ENCODE data around the gene VPS37D.
"Not testable (repeated sequence)": the region's sequence is repeated elsewhere in the genome, so short reads cannot be mapped to it uniquely, and the experiment has no call there.

The VPS37D gene

DNA sequence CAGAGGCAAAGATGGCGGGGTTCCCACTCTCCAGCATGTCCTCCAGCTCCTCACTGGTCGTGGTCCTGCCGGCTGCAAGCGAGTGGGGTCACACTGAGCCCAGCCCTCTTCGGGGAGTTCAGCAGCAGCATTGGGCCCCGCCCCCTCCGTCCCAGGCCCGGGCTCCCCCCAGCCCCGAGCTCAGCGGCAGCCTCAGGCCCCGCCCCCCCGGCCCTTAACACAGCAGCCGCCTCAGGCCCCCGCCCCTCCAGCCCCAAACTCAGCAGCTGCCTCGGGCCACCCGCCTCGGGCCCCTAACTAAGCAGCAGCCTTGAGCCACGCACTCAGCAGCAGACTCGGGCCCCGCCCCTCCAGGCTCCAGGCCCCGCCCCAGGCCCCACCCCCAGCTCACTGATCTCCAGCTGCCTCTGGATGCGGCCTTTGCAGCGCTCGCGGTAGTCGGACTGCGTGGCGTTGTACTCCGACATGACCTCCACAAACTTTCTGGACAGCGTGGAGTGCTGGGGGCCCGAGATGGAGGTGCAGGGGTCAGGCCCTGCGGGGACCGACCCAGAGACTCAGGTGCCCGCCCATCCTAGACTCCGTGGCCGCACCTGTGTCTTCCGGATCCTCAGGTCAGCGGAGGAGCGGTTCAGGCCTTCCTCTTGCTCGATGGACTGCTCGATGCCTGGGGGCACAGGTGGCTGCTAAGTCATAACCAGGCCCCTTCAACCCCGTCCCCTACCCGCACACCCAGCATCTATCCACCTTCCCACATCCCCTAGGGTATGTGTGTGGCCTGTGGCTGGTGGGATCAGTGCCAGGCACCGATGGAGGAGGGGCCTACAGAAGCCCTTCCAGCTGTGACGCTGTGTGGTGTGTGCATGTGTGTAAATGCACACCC is 36.4 kb downstream of the VPS37D start:
- H3K4me3 Mint-ChIP-seq: no peak overlapping the region
- no peak overlapping the region for H3K27ac Mint-ChIP-seq

DNA sequence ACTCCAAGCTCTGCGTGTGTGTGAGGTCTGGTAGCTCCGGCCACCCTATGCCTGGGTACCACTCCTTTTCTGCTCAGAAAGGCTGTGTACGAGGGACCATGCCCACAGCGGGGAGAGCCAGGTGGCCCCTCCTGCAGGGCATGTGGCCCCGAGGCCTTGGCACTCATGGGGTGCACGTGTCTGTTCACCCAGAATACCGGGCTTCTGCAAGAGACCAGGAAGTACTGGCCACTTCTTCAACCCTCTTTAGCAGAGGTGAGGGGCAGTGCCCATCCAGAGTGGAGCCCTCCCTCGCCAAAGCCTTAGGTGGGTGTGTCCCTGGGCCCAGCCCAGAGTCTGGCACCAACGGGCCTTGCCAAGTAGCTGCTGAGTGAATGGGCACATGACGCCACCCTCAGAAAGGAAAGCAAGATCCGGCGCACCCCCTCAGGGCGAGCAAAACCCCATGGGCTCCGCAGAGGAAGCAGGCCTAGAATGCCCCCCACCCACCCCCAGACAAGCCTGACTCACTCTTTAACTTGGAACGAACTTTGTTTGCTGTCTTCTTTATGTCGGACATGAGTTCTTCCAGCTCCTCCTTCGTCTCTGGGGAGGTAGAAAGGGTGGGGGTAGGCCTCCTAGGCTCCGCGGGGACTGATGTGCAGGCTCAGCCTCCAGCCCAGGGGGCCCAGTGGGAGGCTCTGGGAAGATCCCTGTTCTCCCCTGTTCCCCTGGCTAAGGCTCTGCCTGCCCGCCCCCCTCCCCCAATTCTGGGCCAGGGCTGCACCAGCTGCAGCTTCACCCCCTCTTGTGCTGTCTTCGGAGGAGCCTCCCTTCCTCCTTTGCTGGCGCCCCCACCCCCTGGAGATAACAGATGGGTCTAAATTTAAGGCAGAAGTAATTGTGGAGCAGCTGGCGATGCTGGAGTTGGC is 37.3 kb downstream of the VPS37D start:
- Mint-ChIP-seq H3K27me3 (no peaks in the 10 kb centered on the region), H3K4me1 (ENCODE audit: low read depth) (peaks cover 11% of the 10 kb centered on the region), H3K4me3 (no peak overlapping the region), H3K9me3 (ENCODE audit: low read depth) (no peaks in the 10 kb centered on the region), H3K27ac (no peak overlapping the region), H3K36me3 (peaks cover 5% of the 10 kb centered on the region)

More for the DNA sequence above, 36.4 kb downstream of the VPS37D start:
- Mint-ChIP-seq H3K4me1 (ENCODE audit: low read depth) (peaks cover 11% of the 10 kb centered on the region), H3K27me3 (no peaks in the 10 kb centered on the region), H3K9me3 (ENCODE audit: low read depth) (no peaks in the 10 kb centered on the region), H3K36me3 (peaks cover 5% of the 10 kb centered on the region)

DNA sequence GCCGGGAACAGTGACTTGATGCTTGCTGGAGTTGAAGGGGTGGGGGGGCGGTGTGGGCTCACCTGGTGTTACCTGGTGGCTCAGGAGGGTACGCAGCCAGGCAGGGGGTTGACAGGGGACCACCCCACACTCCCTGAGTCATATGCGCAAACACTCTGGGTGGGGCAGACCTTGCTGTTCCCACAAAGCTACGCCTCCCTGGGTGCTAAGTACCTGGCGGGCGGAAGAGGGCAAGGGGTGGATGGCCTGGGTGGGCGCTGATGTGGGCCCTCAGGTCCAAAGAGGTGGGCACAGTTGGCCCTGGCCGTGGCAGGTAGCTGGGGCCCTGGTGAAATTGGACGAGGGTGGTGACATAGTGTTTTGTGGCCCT is 37.9 kb downstream of the VPS37D start:
- H3K9me3 Mint-ChIP-seq (ENCODE audit: low read depth): no peaks in the 10 kb centered on the region
- H3K4me3 Mint-ChIP-seq: no peak overlapping the region
- peaks cover 11% of the 10 kb centered on the region for H3K4me1 Mint-ChIP-seq (ENCODE audit: low read depth)
- peaks cover 5% of the 10 kb centered on the region for H3K36me3 Mint-ChIP-seq
- H3K27me3 Mint-ChIP-seq: no peaks in the 10 kb centered on the region
- no peak overlapping the region for H3K27ac Mint-ChIP-seq

- no peak overlapping the region for H3K4me3 Mint-ChIP-seq
- H3K36me3 Mint-ChIP-seq: peaks cover 5% of the 10 kb centered on the region
- H3K27ac Mint-ChIP-seq: no peak overlapping the region
- no peaks in the 10 kb centered on the region for H3K27me3 Mint-ChIP-seq
- H3K4me1 Mint-ChIP-seq (ENCODE audit: low read depth): peaks cover 11% of the 10 kb centered on the region
- no peaks in the 10 kb centered on the region for H3K9me3 Mint-ChIP-seq (ENCODE audit: low read depth)
These were observed 38.8 kb downstream of the VPS37D start for GRCh38 chr7:73706126-73707044.

GRCh38 chr7:73707045-73707631 is 39.5 kb downstream of the VPS37D start:
- H3K4me3 Mint-ChIP-seq: no peak overlapping the region

GRCh38 chr7:73708961-73709549 is 41.4 kb downstream of the VPS37D start:
- no peaks in the 10 kb centered on the region for H3K9me3 Mint-ChIP-seq (ENCODE audit: low read depth)
- peaks cover 10% of the 10 kb centered on the region for H3K4me1 Mint-ChIP-seq (ENCODE audit: low read depth)
- no peaks in the 10 kb centered on the region for H3K27me3 Mint-ChIP-seq
- H3K36me3 Mint-ChIP-seq: no peaks in the 10 kb centered on the region
- no peak overlapping the region for H3K4me3 Mint-ChIP-seq
- H3K27ac Mint-ChIP-seq: no peak overlapping the region

More at GRCh38 chr7:73707045-73707631, 39.5 kb downstream of the VPS37D start:
- H3K27me3 Mint-ChIP-seq: no peaks in the 10 kb centered on the region
- no peaks in the 10 kb centered on the region for H3K9me3 Mint-ChIP-seq (ENCODE audit: low read depth)
- H3K36me3 Mint-ChIP-seq: peaks cover 2% of the 10 kb centered on the region
- H3K27ac Mint-ChIP-seq: no peak overlapping the region
- H3K4me1 Mint-ChIP-seq (ENCODE audit: low read depth): peaks cover 11% of the 10 kb centered on the region

DNA sequence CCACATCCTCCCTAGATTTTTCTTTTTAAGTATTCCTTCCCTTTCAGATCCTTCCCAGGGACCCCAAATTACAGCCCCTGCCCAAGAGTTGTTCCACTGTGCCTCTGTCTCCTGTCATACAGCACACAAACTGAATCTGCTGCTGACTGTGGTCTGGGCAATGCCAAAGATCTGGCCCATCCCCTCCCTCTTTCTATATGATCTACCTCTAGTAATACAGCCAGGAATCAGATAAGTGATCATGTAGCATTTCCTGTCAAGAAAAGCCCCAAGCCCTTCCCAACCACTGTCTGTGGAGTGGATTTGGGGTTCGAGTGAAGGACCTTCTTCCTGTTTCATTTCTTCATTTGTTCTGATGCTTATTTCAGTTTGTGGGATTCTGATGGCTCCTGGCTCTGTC is 45.1 kb downstream of the VPS37D start:
- Mint-ChIP-seq H3K9me3 (ENCODE audit: low read depth) (no peaks in the 10 kb centered on the region), H3K27ac (no peak overlapping the region), H3K4me3 (no peak overlapping the region), H3K27me3 (no peaks in the 10 kb centered on the region), H3K36me3 (peaks cover 2% of the 10 kb centered on the region), H3K4me1 (ENCODE audit: low read depth) (peaks cover 22% of the 10 kb centered on the region)

GRCh38 chr7:73713319-73713718 is 45.7 kb downstream of the VPS37D start:
- H3K4me3 Mint-ChIP-seq; H3K9me3 Mint-ChIP-seq (ENCODE audit: low read depth); H3K36me3 Mint-ChIP-seq; H3K27ac Mint-ChIP-seq; H3K27me3 Mint-ChIP-seq: not testable (repeated sequence)
- peaks cover 27% of the 10 kb centered on the region for H3K4me1 Mint-ChIP-seq (ENCODE audit: low read depth)

- Mint-ChIP-seq H3K27me3 (no peaks in the 10 kb centered on the region), H3K9me3 (ENCODE audit: low read depth) (no peaks in the 10 kb centered on the region), H3K27ac (no peak overlapping the region), H3K4me3 (peak overlapping the region; percentile 30), H3K36me3 (peaks cover 2% of the 10 kb centered on the region), H3K4me1 (ENCODE audit: low read depth) (peaks cover 32% of the 10 kb centered on the region)
These were observed 48.2 kb downstream of the VPS37D start for GRCh38 chr7:73715648-73716317.

GRCh38 chr7:73716318-73716890 is 48.8 kb downstream of the VPS37D start:
- Mint-ChIP-seq H3K4me3 (no peak overlapping the region), H3K27me3 (no peaks in the 10 kb centered on the region), H3K4me1 (ENCODE audit: low read depth) (peaks cover 32% of the 10 kb centered on the region), H3K9me3 (ENCODE audit: low read depth) (no peaks in the 10 kb centered on the region), H3K27ac (no peak overlapping the region), H3K36me3 (peaks cover 2% of the 10 kb centered on the region)

- no peak overlapping the region for H3K27ac Mint-ChIP-seq
- no peaks in the 10 kb centered on the region for H3K9me3 Mint-ChIP-seq (ENCODE audit: low read depth)
- peak overlapping the region; percentile 89 for H3K4me3 Mint-ChIP-seq
- peaks cover 32% of the 10 kb centered on the region for H3K4me1 Mint-ChIP-seq (ENCODE audit: low read depth)
- no peaks in the 10 kb centered on the region for H3K27me3 Mint-ChIP-seq
- peaks cover 2% of the 10 kb centered on the region for H3K36me3 Mint-ChIP-seq
These were observed 49.6 kb downstream of the VPS37D start for GRCh38 chr7:73717025-73717807.

- peaks cover 2% of the 10 kb centered on the region for H3K36me3 Mint-ChIP-seq
These were observed 50.4 kb downstream of the VPS37D start for GRCh38 chr7:73717991-73718405.

More at GRCh38 chr7:73717991-73718405, 50.4 kb downstream of the VPS37D start:
- Mint-ChIP-seq H3K27ac (peak overlapping the region; percentile 74), H3K4me1 (ENCODE audit: low read depth) (peaks cover 30% of the 10 kb centered on the region), H3K27me3 (no peaks in the 10 kb centered on the region), H3K4me3 (peak overlapping the region; percentile 89), H3K9me3 (ENCODE audit: low read depth) (no peaks in the 10 kb centered on the region)

Data from activated naive CD8-positive, alpha-beta T cell (primary cell).